WI38 (cell line): Measurements from ENCODE around the gene RPL38.

Source experiments
- H3K4me3 ChIP-seq: 2 replicates; pipeline ENCODE4 v1.5.1; 2011; ENCODE audit warnings: low read depth, mild to moderate bottlenecking, control low read depth, low read length
- TF ChIP-seq, protein P1 (sequence below): IDR thresholded peaks from 2 replicates; pipeline ENCODE4 v1.5.1; 2012; ENCODE audit warnings: low read depth, mild to moderate bottlenecking, control low read depth, low read length

RPL38 gene

DNA sequence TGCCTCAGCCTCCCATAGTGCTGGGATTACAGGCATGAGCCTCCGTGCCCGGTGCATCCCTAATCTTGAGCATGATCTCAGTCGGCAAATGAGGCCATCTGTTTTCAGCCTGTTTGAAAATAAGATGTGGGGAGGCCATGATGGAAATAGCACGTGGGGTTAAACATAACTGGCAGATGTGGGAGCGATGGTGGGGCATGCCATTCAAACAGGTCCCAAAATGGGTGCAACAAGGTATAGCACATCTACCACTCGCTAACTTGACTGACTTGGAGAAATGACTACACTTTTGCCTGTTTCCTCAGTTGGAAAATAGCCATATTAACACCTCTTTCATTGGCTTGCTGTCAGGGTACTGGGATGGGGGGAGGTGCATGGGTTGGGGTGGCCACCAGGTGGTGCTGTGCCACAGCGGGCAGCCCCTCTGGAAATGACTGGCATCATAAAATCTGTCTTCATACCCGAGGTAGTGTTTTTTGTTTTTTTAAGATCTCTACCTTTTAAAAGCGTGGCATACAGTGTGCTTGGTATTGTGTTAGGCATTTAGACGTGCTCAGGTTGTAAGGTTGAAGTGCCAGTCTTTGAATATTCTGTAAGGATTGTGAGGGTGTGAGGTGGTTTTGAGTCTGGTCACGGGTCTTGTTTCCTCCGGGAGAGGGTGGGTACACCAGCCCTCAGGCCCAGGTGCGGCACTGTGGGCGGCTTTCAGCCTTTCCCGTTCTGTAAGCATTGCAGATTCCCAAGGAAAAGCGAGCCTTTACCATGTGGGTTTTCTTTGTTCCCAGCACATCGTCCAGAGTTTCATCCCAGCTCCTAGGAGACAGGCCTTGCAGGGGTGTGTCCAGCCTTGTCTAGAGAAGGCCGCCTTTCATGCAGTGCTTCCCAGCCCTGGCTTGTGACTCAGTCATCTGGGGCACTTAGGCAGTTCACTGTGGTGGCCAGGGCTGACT, 7.0 kb downstream of the RPL38 start:
- TF ChIP-seq, protein P1, sequence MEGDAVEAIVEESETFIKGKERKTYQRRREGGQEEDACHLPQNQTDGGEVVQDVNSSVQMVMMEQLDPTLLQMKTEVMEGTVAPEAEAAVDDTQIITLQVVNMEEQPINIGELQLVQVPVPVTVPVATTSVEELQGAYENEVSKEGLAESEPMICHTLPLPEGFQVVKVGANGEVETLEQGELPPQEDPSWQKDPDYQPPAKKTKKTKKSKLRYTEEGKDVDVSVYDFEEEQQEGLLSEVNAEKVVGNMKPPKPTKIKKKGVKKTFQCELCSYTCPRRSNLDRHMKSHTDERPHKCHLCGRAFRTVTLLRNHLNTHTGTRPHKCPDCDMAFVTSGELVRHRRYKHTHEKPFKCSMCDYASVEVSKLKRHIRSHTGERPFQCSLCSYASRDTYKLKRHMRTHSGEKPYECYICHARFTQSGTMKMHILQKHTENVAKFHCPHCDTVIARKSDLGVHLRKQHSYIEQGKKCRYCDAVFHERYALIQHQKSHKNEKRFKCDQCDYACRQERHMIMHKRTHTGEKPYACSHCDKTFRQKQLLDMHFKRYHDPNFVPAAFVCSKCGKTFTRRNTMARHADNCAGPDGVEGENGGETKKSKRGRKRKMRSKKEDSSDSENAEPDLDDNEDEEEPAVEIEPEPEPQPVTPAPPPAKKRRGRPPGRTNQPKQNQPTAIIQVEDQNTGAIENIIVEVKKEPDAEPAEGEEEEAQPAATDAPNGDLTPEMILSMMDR: peak; percentile 97
- H3K4me3 ChIP-seq: no peak overlapping the region

DNA sequence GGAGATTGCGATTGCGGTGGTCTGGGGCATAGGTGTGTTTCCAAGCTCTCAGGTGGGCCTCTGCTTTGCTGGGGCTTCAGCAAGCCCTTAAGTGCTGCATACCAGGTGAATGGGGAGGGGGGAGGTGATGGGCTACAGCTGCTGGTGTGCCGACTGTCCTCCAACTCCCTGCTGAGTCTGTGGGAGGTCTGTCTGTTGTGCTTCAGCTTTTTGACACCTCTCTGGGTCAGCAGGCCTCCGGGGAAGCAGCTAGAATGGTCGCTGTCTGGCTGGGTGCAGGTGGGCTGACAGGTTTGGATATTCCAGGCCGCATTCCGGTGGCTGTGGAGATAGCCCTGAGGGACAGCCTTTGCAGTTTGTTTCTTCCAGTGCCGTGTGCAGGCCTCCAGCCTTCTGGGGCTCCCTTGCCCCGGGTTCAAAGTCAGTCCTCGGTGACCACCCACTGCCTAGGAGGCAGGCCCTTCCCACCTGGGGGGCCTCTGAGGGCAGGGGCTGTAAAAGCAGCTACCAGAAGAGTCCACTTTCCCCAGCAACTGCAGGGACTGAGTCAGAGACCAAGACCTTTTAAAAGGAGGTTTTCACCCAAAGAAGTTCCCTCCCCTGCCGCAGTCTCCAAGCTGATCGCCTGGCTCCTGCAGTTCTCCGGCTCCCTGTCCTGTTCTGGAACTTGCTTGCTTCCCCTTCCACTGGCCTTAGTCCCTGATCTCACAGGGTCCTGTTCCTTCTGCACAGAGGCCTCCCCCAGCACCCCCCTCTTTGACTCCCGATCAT, 7.8 kb downstream of the RPL38 start:
- TF ChIP-seq, protein P1: no peak
- H3K4me3 ChIP-seq: peak overlapping the region; percentile 74

DNA sequence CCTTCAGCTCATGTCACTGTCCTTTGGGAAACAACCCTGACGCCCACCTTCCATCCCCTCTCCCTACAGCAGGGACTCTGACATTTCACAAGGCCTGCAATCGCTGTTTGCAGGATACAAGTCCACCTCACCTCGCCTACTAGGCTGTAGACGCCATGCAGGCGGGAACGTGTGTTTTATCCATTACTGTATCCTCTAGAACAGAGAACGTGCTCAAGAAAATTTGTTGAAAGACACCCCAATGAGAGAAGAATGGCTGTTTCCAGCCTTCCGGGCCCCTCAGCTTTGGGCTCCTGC, 8.4 kb downstream of the RPL38 start:
- TF ChIP-seq, protein P1: no peak
- peak overlapping the region; percentile 74 for H3K4me3 ChIP-seq

DNA sequence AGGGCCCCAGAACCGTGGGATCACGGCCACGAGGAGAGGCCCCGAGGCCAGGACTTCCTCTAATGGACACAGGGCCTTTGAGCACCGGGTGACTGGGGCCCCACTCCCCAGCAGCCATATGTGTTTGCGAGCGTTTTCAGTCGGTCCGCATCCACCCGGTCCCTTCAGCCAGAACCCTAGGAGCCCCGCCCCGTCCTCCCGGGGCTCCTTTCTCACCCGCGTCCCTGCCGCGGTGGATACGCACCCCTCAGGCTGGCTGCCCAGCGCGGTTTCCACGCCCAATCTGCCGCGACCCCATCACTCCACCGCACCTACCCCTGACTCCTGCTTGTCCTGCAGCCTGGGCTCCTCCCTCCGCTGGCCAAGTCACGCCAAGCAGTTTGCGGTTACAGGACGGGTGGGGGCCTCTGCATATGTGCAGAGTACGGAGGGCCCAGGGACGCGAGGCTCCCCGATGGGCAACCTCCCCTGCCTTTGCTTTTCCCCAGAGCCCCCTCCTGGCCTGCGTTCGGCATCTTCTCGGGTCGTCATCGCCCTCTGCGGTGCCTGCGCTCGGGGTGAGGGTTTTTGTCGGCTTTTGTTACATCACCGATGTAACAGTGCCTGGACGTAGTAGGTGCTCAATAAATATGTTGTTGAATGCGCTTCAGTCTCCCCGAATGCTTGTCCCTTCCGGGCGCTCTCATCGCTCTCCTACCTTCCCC, 8.9 kb downstream of the RPL38 start:
- TF ChIP-seq, protein P1: no peak
- peak overlapping the region; percentile 74 for H3K4me3 ChIP-seq

DNA sequence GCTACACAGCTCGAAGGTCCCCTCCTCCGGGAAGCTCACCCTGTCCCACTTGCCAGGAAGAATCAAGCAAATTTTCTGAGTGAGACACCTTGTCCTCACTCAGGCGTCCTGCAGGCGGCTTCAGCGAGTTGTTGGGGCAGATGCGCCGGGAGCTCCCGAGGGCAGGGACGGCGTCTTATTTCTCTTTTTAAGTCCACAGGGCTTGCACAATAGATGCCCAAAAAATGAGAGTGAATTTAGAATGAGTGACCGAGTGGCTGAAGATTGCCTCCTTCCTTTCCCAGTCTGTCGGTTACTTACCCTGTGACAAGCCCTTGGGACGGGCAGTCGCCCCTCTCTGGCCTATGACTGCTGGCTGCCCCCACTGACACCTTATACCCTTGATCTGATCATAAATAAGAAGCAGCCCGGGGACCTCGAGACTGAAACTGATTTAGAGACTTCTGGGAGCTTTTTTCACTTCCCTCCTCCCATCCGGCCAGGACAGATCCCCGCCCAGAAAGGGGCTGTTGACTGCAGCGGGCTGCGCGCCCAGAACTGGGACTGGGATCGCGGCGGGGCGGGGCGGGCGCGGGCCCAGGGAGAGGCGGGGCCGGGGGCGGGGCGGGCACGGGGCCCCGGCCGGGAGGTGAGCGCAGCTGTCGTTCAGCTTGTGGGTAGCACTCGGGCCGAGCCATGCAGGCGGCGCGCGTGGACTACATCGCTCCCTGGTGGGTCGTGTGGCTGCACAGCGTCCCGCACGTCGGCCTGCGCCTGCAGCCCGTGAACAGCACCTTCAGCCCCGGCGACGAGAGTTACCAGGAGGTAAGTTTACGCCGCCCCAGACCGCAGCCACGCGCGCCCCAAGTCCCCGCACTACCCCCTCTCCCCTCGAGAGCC, 9.7 kb downstream of the RPL38 start, which contains the start of gene TTYH2:
Gene TTYH2 (plus strand): TSS at position 659 of the 879 bp plus-strand sequence. CDS start 17 bp downstream, at position 676.
- H3K4me3 ChIP-seq: peak within 1 kb of the TSS; percentile 74
- TF ChIP-seq, protein P1: no peak; the same call in 1 of the 2 replicates

DNA sequence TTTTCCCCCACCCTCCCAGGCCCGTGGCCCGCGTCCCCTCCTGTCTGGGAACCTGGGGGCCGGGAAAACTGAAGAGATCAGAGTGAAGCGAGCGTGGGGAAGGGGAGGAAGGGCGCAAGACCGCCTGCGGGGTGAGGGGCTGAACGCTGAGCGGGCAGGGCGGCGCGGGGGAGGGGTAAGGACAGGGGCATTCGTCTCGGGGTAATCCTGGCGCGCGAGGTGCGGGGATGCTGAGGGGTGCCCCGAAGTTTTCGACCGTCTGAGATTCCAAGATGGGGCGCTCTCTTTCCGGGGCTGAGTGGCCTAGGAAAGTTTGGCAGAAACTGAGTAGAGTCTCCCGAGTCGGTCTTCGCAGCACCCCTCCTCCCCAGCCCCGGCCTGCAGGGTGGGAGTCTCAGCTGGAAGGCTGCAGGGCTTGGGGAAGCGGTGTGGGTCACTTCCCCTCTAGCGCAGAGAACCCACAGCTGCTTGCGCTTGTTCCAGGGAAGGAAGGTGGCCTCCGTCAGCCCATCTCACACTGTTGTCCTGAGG, 10.4 kb downstream of the RPL38 start:
- TF ChIP-seq, protein P1: no peak
- peak overlapping the region; percentile 33 for H3K4me3 ChIP-seq
